Cerebellar nuclear complex (tissue), 1 donor: ENCODE data around the gene DNAJC5.

Experiments used
- DNase-seq, 2 experiments: peaks; one replicate each; lab custom pipeline; 2025; lab: John Stamatoyannopoulos, UW

The DNAJC5 gene

DNA sequence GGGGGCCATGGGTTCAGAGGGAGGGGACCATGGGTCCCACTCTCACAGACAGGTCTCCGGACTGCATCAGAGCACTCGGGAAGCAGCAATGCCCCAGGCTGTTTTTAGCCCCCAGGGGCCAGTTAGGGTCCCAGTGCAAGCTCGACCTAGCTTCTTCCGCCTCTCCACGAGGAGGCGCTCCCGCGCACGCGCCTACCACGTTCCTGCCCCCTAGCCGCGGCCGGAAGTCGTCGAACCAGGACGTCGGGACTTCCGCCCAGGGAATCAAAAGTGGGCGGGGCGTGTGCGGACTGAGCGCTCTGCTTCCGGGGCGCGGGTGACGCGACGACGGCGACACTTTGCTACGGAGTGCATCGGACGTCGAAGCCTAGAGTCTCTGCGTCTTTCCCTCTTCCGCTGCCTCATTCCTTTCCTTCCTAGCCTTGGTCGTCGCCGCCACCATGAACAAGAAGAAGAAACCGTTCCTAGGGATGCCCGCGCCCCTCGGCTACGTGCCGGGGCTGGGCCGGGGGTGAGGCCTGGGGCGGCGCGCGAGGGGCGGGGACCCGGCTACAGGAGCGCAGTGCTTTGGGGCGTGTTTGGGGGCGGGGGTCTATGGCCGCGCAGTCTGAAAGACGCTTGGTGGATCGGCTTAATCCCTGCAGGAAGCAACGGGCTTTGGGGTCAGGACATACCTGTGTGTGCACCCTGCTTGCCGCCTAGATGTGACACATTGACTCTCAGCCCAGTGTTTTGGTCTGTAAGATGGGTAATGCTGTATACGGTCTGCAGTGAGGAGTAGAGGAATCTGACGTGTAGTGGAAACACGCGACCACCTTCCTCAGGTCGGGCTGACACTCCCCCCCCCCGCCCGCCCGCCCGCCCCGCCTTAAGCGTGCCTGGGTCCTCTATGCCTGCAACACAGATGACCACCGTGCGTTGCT, 86.1 kb downstream of the DNAJC5 start, which contains the start of gene PRPF6:
Gene PRPF6 (plus strand): TSS at position 327 of the 923 bp plus-strand sequence. CDS start 114 bp downstream, at position 441.
- peak; percentile 42 to 76 for DNase-seq

DNA sequence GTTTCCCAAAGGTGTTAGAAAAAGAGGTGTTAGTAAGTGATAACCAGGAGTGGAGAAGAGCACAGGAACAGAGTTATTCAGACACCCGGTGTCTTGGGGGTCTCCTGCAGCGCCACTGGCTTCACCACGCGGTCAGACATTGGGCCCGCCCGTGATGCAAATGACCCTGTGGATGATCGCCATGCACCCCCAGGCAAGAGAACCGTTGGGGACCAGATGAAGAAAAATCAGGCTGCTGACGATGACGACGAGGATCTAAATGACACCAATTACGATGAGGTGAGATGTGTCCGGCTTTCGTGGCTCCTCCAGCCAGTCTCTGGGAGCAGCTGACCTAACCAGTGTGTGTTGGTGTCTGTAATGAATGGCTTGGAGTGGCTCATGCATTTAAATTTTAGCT, 88.0 kb downstream of the DNAJC5 start:
- no peak for DNase-seq
